ENCODE data around the gene PITX2. TPM values are rescaled to one million over a fixed set of nuclear protein-coding genes. Genes with fewer than 3 reads are reported as not detected.

The PITX2 gene
- total and polyA plus RNA-seq, 7 donors = 0.45 to 2.1 (median 1.1) TPM; not detected in 3

DNA sequence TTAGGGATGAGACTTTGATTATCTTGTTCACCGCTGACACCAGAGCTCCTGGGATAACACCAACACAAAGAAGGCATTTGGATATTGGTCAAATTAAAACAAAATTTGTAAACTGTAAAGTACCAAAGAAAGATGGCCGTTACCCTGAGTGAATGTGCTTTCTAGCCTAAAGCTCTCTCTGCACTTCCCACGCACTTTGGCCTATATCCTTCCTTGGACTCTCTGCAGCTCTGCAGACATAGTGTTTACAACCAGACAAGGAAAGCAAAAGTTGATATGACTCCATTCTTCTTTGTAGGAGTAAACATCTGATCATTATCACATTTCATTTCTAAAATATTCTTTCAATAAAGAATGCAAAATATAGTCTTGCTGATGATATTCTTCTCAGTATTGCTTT, 44.8 kb upstream of the PITX2 start:
- Histone ChIP-seq H3K9me3 (no peaks in the 10 kb centered on the region), H3K36me3 (no peaks in the 10 kb centered on the region), H3K27me3 (no peaks in the 10 kb centered on the region), H3K4me3 (no peak overlapping the region), H3K4me1 (no peaks in the 10 kb centered on the region), H3K27ac (no peak overlapping the region)
- WGBS, 2 donors = 51 to 70% methylated on average over 3 of the region's 3 CpGs
- intact Hi-C loops (cut with DNase I) = no loop called here
- no peak for TF ChIP-seq CTCF (IDR thresholded peaks at IDR 0.05)
- TF ChIP-seq POLR2A (IDR thresholded peaks at IDR 0.05) = no peak
- TF ChIP-seq EP300 (IDR thresholded peaks at IDR 0.05) = no peak
- TF ChIP-seq POLR2AphosphoS5 (IDR thresholded peaks at IDR 0.05) = no peak
- DNase-seq = no peak

- WGBS, 2 donors = 45 to 73% methylated on average over 3 of the region's 3 CpGs
- intact Hi-C loops (cut with DNase I) = no loop called here
- Histone ChIP-seq H3K4me1 (no peaks in the 10 kb centered on the region), H3K27ac (no peak overlapping the region), H3K4me3 (no peak overlapping the region), H3K27me3 (no peaks in the 10 kb centered on the region), H3K36me3 (no peaks in the 10 kb centered on the region), H3K9me3 (no peaks in the 10 kb centered on the region)
- no peak for DNase-seq
- TF ChIP-seq CTCF (IDR thresholded peaks at IDR 0.05) (no peak), POLR2AphosphoS5 (IDR thresholded peaks at IDR 0.05) (no peak), EP300 (IDR thresholded peaks at IDR 0.05) (no peak), POLR2A (IDR thresholded peaks at IDR 0.05) (no peak)
Observed at GRCh38 chr4:110666030-110666429, 43.2 kb upstream of the PITX2 start.

- 66 to 80% methylated on average over 2 of the region's 2 CpGs for WGBS, 2 donors
- Histone ChIP-seq H3K9me3 (no peaks in the 10 kb centered on the region), H3K4me3 (no peak overlapping the region), H3K27me3 (no peaks in the 10 kb centered on the region), H3K4me1 (no peaks in the 10 kb centered on the region), H3K27ac (no peak overlapping the region), H3K36me3 (no peaks in the 10 kb centered on the region)
- DNase-seq = no peak
- intact Hi-C loops (cut with DNase I) = no loop called here
- TF ChIP-seq POLR2AphosphoS5 (IDR thresholded peaks at IDR 0.05) = no peak
- no peak for TF ChIP-seq CTCF (IDR thresholded peaks at IDR 0.05)
- TF ChIP-seq POLR2A (IDR thresholded peaks at IDR 0.05) = no peak
- no peak for TF ChIP-seq EP300 (IDR thresholded peaks at IDR 0.05)
Observed at GRCh38 chr4:110663738-110664444, 41.0 kb upstream of the PITX2 start.

DNA sequence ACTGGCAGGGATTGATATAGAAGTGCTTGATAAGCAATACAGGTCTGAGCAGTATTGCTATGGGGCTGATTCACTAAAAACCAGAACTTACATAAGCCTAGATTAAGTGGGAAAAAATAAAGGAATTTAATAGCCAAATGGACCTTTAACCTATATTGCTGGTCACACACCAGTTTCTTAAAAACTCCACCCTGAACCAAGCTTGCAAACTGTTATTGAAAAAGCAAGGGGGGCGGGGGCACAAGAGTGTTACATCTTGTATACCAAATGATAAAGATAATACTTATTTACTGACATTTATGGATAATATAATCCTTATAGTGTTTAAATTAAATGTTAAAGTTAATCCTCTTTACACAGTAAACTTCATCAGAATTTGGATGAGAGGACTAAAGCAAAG, 40.3 kb upstream of the PITX2 start:
- intact Hi-C loops (cut with DNase I) = no loop called here
- H3K4me3 ChIP-seq = no peak overlapping the region
- no peaks in the 10 kb centered on the region for H3K27me3 ChIP-seq
- DNase-seq = no peak
- no peaks in the 10 kb centered on the region for H3K4me1 ChIP-seq
- no peaks in the 10 kb centered on the region for H3K36me3 ChIP-seq
- TF ChIP-seq POLR2AphosphoS5 (IDR thresholded peaks at IDR 0.05) (no peak), EP300 (IDR thresholded peaks at IDR 0.05) (no peak), POLR2A (IDR thresholded peaks at IDR 0.05) (no peak), CTCF (IDR thresholded peaks at IDR 0.05) (no peak)
- no peaks in the 10 kb centered on the region for H3K9me3 ChIP-seq
- no peak overlapping the region for H3K27ac ChIP-seq
- WGBS, 2 donors = 81 to 84% methylated on average over 1 of the region's 1 CpG

- Histone ChIP-seq H3K27ac (no peak overlapping the region), H3K9me3 (no peaks in the 10 kb centered on the region), H3K4me1 (no peaks in the 10 kb centered on the region), H3K36me3 (no peaks in the 10 kb centered on the region), H3K27me3 (no peaks in the 10 kb centered on the region), H3K4me3 (no peak overlapping the region)
- 95 to 96% methylated on average over 2 of the region's 2 CpGs for WGBS, 2 donors
- DNase-seq = no peak
- no peak for TF ChIP-seq POLR2AphosphoS5 (IDR thresholded peaks at IDR 0.05)
- TF ChIP-seq CTCF (IDR thresholded peaks at IDR 0.05) = no peak
- intact Hi-C loops (cut with DNase I) = no loop called here
Observed at GRCh38 chr4:110660755-110661154, 37.9 kb upstream of the PITX2 start.
